Pons (tissue), 1 donor: ENCODE results near the gene NUSAP1.
"Not testable (repeated sequence)": the region's sequence is repeated elsewhere in the genome, so short reads cannot be mapped to it uniquely, and the experiment has no call there.

ENCODE experiments used
- DNase-seq: peaks from one replicate; pipeline ENCODE4 v3.0.0-alpha.2; 2016; ENCODE audit warnings: low spot score

The NUSAP1 gene

GRCh38 chr15:41332194-41333025 is at the start of gene NUSAP1, which contains the start of gene OIP5:
NUSAP1 (plus strand) TSS chr15:41332881; CDS start chr15:41332958, 77 bp downstream.
OIP5 (minus strand) TSS chr15:41332591; CDS start chr15:41332561, 30 bp downstream.
- peak; percentile 98 for DNase-seq

GRCh38 chr15:41282980-41283652 is 49.6 kb upstream of the NUSAP1 start:
- DNase-seq: peak; percentile 17

- peak; percentile 100 for DNase-seq
Observed at GRCh38 chr15:41283653-41284426, 48.8 kb upstream of the NUSAP1 start.

GRCh38 chr15:41284427-41285177 is 48.1 kb upstream of the NUSAP1 start:
- peak; percentile 28 for DNase-seq

GRCh38 chr15:41285285-41285684 is 47.4 kb upstream of the NUSAP1 start:
- DNase-seq: no peak

- DNase-seq: no peak
Observed at GRCh38 chr15:41286665-41287333, 45.9 kb upstream of the NUSAP1 start.

GRCh38 chr15:41288464-41288863 is 44.2 kb upstream of the NUSAP1 start:
- DNase-seq: no peak

- DNase-seq: no peak
Observed at GRCh38 chr15:41289953-41290352, 42.7 kb upstream of the NUSAP1 start.

- DNase-seq: peak; percentile 55
Observed at GRCh38 chr15:41291065-41291631, 41.5 kb upstream of the NUSAP1 start.

GRCh38 chr15:41292521-41292920 is 40.2 kb upstream of the NUSAP1 start:
- DNase-seq: no peak

GRCh38 chr15:41301139-41301538 is 31.5 kb upstream of the NUSAP1 start:
- DNase-seq: not testable (repeated sequence)

GRCh38 chr15:41301587-41301986 is 31.1 kb upstream of the NUSAP1 start:
- no peak for DNase-seq

GRCh38 chr15:41304149-41304770 is 28.4 kb upstream of the NUSAP1 start:
- no peak for DNase-seq

GRCh38 chr15:41307679-41308078 is 25.0 kb upstream of the NUSAP1 start:
- no peak for DNase-seq

- DNase-seq: no peak
Observed at GRCh38 chr15:41309226-41309905, 23.3 kb upstream of the NUSAP1 start.

- DNase-seq: not testable (repeated sequence)
Observed at GRCh38 chr15:41320805-41321330, 11.8 kb upstream of the NUSAP1 start.

GRCh38 chr15:41323611-41324010 is 9.1 kb upstream of the NUSAP1 start:
- no peak for DNase-seq

- DNase-seq: no peak
Observed at GRCh38 chr15:41331281-41331680, 1.4 kb upstream of the NUSAP1 start.

GRCh38 chr15:41331833-41332193 is 868 bp upstream of the NUSAP1 start:
- peak; percentile 31 for DNase-seq
